GM10248 (cell line): ENCODE data around the gene TMEM132E.

Source experiments
- CTCF ChIA-PET: fragments of 300-600 bp; sonication (Branson Sonifier 250); formaldehyde crosslinking; extraction: SDS; loops from one replicate; lab custom pipeline; 2021; ENCODE audit warnings: antibody characterized with exemption; lab: Yijun Ruan, JAX
- POLR2A ChIA-PET: fragments of 350-650 bp; sonication (Branson Sonifier 250); formaldehyde crosslinking; extraction: SDS; loops from one replicate; lab custom pipeline; 2020; ENCODE audit warnings: antibody characterized with exemption; lab: Yijun Ruan, JAX
- DNase-seq: peaks from one replicate; pipeline ENCODE4 v3.0.0; 2012; ENCODE audit errors: extremely low spot score
- TF ChIP-seq, protein P1 (sequence below): IDR thresholded peaks from 2 replicates; pipeline ENCODE4 v1.5.1; 2012; ENCODE audit warnings: mild to moderate bottlenecking, low read depth; ENCODE audit errors: extremely low read depth, missing control alignments, control extremely low read depth

TMEM132E gene

DNA sequence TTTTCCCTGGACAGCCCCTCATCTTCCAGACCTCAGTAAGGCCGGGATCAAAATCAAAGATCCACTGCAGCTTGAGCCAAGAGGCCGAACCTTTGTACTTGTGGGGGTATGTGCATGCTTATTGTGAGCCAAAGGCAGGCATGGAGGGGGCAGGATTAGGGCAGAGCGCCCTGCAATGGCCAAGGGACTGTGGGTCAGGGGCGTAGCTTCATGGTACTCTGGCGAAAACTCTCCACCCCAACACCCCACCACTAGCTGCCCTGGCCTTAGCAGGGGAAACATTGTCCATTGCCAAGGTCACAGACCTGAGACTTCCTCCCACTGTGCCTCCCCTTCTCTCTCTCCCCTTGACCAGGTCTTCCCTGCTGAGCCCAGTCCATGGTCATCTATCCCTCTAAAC is 90.1 kb downstream of the TMEM132E start:
- ChIA-PET POLR2A (no interaction called here), CTCF (no interaction called here)
- no peak for DNase-seq
- TF ChIP-seq, protein P1, sequence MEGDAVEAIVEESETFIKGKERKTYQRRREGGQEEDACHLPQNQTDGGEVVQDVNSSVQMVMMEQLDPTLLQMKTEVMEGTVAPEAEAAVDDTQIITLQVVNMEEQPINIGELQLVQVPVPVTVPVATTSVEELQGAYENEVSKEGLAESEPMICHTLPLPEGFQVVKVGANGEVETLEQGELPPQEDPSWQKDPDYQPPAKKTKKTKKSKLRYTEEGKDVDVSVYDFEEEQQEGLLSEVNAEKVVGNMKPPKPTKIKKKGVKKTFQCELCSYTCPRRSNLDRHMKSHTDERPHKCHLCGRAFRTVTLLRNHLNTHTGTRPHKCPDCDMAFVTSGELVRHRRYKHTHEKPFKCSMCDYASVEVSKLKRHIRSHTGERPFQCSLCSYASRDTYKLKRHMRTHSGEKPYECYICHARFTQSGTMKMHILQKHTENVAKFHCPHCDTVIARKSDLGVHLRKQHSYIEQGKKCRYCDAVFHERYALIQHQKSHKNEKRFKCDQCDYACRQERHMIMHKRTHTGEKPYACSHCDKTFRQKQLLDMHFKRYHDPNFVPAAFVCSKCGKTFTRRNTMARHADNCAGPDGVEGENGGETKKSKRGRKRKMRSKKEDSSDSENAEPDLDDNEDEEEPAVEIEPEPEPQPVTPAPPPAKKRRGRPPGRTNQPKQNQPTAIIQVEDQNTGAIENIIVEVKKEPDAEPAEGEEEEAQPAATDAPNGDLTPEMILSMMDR: no peak

DNA sequence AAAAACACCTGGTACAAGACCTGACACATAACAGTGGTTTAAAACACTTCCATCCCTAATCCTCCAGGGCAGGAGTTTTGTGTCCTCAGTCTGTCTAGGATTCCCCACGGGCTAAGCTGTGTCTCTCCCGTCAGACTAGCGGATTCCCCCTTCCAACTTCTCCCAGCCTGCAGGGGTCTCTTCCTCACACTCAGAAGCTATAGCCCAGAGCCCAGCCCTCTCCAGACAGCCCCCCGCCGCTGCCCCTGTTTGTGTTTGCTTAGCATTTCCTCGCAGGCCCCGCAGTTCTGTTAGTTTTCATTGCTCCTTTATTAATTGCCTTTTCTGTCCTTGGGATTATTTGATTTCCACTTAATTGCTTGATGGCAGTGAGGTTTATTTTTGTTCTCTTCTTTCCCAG is 91.2 kb downstream of the TMEM132E start:
- ChIA-PET CTCF (no interaction called here), POLR2A (no interaction called here)
- DNase-seq: no peak
- TF ChIP-seq, protein P1: no peak

DNA sequence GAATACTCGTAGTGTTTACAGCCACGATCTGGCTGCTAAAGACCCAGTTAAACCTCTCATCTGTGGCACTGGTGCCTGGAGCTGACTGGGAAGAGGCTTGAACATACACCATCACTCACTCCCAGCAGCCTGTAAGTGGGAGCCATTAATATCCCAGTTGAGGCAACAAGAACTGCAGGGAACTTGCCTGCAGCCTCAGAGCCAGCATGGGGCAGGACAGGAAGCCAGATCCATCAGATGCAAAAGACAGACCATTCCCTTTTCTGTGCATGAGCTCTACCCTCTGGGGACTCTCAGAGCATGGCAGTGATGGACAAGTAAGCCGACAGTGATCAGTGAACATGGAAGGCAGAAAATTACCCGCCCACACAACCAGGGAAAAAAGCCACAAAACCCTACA is 91.8 kb downstream of the TMEM132E start:
- POLR2A ChIA-PET: no interaction called here
- TF ChIP-seq, protein P1: no peak
- CTCF ChIA-PET: no interaction called here
- DNase-seq: no peak

DNA sequence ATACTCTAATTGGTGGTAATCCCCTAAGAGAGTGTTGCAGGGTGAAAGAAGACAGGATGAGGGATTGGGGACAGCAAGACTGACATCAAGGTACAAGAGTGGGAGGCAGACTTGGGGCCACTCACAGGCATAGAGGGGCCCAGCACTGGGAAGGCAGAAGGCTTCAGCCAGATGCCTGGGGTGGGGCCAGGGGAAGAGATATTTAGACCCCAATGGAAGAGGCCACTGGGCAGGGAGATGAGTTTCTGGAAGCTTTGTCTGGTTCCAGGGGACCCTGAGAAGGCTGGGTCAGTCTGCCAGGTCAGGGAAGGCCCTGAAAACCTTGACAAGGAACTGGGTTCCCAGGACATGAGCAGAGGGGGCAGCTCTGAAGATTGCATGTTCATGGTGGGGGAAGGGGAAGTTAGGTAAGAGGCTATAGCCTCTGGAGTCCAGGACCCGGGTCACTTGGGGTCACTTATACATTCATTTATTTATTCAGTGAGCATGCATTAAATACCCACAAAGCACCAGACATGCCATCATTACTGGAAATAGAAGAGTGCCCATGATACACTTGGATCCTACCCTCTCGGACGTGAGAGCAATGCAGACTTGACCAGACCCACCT is 92.9 kb downstream of the TMEM132E start:
- POLR2A ChIA-PET: no interaction called here
- CTCF ChIA-PET: no interaction called here
- TF ChIP-seq, protein P1: no peak
- DNase-seq: no peak

DNA sequence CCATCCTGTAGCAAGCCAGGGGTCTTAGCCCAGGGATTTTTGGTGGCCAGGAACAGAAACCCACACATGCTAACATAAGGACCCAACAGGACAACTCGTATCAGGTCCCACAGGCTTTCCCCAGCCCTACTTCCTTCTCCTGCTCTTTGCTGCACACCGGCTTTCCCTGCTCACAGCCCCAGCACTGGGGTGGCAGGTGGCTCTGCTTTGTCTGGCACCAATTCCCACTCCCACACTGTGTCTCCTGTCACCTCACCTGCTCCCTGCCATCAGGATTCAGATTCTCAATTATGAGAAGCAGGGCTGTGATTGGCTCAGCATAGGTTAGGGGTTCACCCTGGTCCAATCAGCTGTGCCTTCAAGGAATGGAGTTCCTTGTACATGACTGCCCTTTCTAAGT is 94.1 kb downstream of the TMEM132E start:
- ChIA-PET CTCF (no interaction called here), POLR2A (no interaction called here)
- DNase-seq: no peak
- TF ChIP-seq, protein P1: no peak

DNA sequence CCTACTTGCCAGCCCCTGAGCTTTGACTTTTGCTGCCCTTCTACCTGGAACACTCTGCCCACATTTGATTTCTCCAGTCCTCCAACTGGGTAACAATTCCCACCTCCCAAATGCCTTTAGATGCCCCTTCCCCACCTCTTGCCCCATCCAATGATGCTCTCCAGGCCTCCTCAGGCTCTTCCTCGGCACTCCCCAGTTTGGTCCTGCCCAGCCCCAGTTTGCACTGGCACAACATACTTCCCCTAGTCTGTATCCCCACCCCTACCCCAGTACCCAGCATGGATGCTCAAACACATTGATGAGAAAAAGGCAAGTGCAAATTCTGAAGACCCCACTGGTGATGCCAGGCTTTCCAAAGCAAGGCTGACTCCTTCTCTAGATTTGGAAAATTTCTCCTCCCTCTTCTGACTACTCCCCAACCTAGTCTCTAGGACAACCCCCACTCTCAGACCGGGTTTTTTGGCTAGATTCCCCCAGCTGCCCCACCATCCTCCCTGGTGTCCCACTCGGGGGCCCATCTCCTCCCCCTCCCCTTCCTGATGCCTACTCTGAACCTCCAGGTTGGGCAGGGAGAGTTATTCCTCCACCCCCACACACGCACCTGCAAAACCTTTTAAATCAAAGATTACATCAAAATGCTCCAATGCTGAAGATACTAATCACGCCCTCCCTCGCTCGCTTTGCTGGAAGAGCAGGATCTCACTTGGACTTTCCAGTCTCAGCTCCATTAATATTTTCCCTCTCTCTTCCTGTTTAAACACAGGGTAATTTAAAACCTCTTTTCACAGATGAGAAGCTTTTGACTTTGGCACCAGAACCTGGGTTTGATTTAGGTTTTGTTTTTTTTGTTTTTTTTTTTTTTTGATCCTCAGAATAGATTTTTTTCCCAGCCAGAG is 94.9 kb downstream of the TMEM132E start:
- TF ChIP-seq, protein P1: no peak
- DNase-seq: no peak
- ChIA-PET POLR2A (no interaction called here), CTCF (no interaction called here)
